H1 (cell line): Measurements from ENCODE around the gene CD300LB. TPM values are rescaled to one million over a fixed set of nuclear protein-coding genes. Genes with fewer than 3 reads are reported as not detected.

Source experiments
- CTCF ChIA-PET: fragments of 300-600 bp; sonication (Branson Sonifier 250); formaldehyde crosslinking; loops from one replicate; lab custom pipeline; 2021; ENCODE audit not compliant: partially characterized antibody; lab: Charles Lee
- POLR2A ChIA-PET: fragments of 300-600 bp; sonication (Branson Sonifier 250); formaldehyde crosslinking; loops from one replicate; lab custom pipeline; 2021; ENCODE audit warnings: inconsistent platforms; ENCODE audit not compliant: partially characterized antibody; lab: Charles Lee
- DNase-seq, 2 experiments: peaks; one replicate each; pipeline versions ENCODE4 v3.0.0 to v3.0.0-alpha.2; 2010 to 2022; ENCODE audit warnings: low spot score in 2 of 2, low read depth in 1 of 2, mixed read lengths in 1 of 2
- FAIRE-seq: peaks from 2 replicates; lab custom pipeline; 2011; peaks lifted over from hg19 to GRCh38; lab: Jason Lieb, UNC
- H2AFZ ChIP-seq: 2 replicates; pipeline ENCODE4 v1.8.1; 2012; ENCODE audit warnings: low read length, inconsistent platforms
- H2AK5ac ChIP-seq: 2 replicates; pipeline ENCODE4 v1.6.1; 2013; ENCODE audit warnings: low read depth, low read length
- H2BK120ac ChIP-seq: replicated peaks from 2 replicates; pipeline ENCODE3; 2013; ENCODE audit warnings: low read depth, low read length, inconsistent platforms
- H2BK12ac ChIP-seq: 2 replicates; pipeline ENCODE4 v1.6.1; 2013; ENCODE audit warnings: low read depth, low read length
- H2BK15ac ChIP-seq: 2 replicates; pipeline ENCODE4 v1.6.1; 2013; ENCODE audit warnings: low read length
- H2BK20ac ChIP-seq: 2 replicates; pipeline ENCODE4 v1.6.1; 2013; ENCODE audit warnings: low read length
- H2BK5ac ChIP-seq: 2 replicates; pipeline ENCODE4 v1.6.1; 2013; ENCODE audit warnings: low read depth, low read length
- H3K14ac ChIP-seq: 2 replicates; pipeline ENCODE4 v1.6.1; 2013; ENCODE audit warnings: inconsistent platforms; ENCODE audit not compliant: insufficient read length
- H3K18ac ChIP-seq: 2 replicates; pipeline ENCODE4 v1.6.1; 2013; ENCODE audit warnings: low read length; ENCODE audit errors: extremely low read depth
- H3K23ac ChIP-seq: 2 replicates; pipeline ENCODE4 v1.6.1; 2013; ENCODE audit warnings: inconsistent platforms; ENCODE audit not compliant: insufficient read length
- H3K23me2 ChIP-seq: 2 replicates; pipeline ENCODE4 v1.6.1; 2013; ENCODE audit warnings: low read depth, low read length
- H3K27ac ChIP-seq: 2 replicates; pipeline ENCODE4 v1.6.1; 2011; ENCODE audit warnings: low read depth, low read length, inconsistent platforms
- H3K27me3 ChIP-seq, 4 experiments: replicated peaks in 1 of 4; 1 replicate in 1 of 4; 2 replicates in 3 of 4; pipeline versions ENCODE4 v1.6.1 to v1.8.1; 2011 to 2013; ENCODE audit warnings: low read length in 3 of 4, mild to moderate bottlenecking in 3 of 4, inconsistent platforms in 2 of 4, mixed read lengths in 2 of 4, moderate library complexity in 1 of 4; ENCODE audit not compliant: control insufficient read depth in 3 of 4, insufficient read depth in 3 of 4; ENCODE audit errors: extremely low read depth in 1 of 4
- H3K36me3 ChIP-seq, 4 experiments: 2 replicates each; pipeline versions ENCODE4 v1.6.1 to v1.8.1; 2011 to 2013; ENCODE audit warnings: mild to moderate bottlenecking in 4 of 4, low read length in 3 of 4, moderate library complexity in 2 of 4, control low read depth in 1 of 4, inconsistent platforms in 1 of 4; ENCODE audit not compliant: insufficient read depth in 4 of 4, control insufficient read depth in 2 of 4
- H3K4ac ChIP-seq: replicated peaks from 2 replicates; pipeline ENCODE3; 2013; ENCODE audit warnings: low read length, low read depth, mixed read lengths, inconsistent platforms; ENCODE audit not compliant: insufficient read length
- H3K4me1 ChIP-seq, 4 experiments: replicated peaks in 1 of 4; 1 replicate in 1 of 4; 2 replicates in 3 of 4; pipeline versions ENCODE4 v1.6.1 to v1.8.1; 2011 to 2013; ENCODE audit warnings: low read length in 3 of 4, inconsistent platforms in 2 of 4, mixed read lengths in 1 of 4; ENCODE audit not compliant: insufficient read depth in 4 of 4, control insufficient read depth in 3 of 4
- H3K4me2 ChIP-seq, 2 experiments: 2 replicates each; pipeline versions ENCODE4 v1.6.1 to v1.8.1; 2011 to 2013; ENCODE audit warnings: low read depth in 2 of 2, low read length in 2 of 2, control low read depth in 1 of 2, inconsistent platforms in 1 of 2, mild to moderate bottlenecking in 1 of 2; ENCODE audit not compliant: insufficient read depth in 1 of 2
- H3K4me3 ChIP-seq, 4 experiments: fragments of 200-600, 300-600 bp in 1 of 4; sonication (generic), shearing (Covaris generic), sonication (Bioruptor Twin) in 1 of 4; 2 replicates each; pipeline versions ENCODE4 v1.5.1 to v1.8.1; 2011 to 2016; ENCODE audit warnings: low read length in 4 of 4, low read depth in 3 of 4, control low read depth in 2 of 4, inconsistent platforms in 2 of 4, mild to moderate bottlenecking in 2 of 4, mixed read lengths in 1 of 4, moderate library complexity in 1 of 4; ENCODE audit not compliant: insufficient read depth in 2 of 4; ENCODE audit errors: extremely low read depth in 1 of 4
- H3K56ac ChIP-seq: replicated peaks from 2 replicates; pipeline ENCODE3; 2013; ENCODE audit warnings: low read depth, mild to moderate bottlenecking, mixed read lengths, low read length, inconsistent platforms; ENCODE audit not compliant: insufficient read length
- H3K79me1 ChIP-seq: 2 replicates; pipeline ENCODE4 v1.6.1; 2013; ENCODE audit warnings: low read depth, low read length, control low read depth
- H3K79me2 ChIP-seq, 2 experiments: 2 replicates each; pipeline versions ENCODE4 v1.6.1 to v1.8.1; 2012 to 2013; ENCODE audit warnings: low read length in 2 of 2, mild to moderate bottlenecking in 2 of 2, inconsistent platforms in 1 of 2; ENCODE audit not compliant: insufficient read depth in 2 of 2, control insufficient read depth in 1 of 2
- H3K9ac ChIP-seq, 4 experiments: replicated peaks in 1 of 4; 1 replicate in 1 of 4; 2 replicates in 3 of 4; pipeline versions ENCODE4 v1.6.1 to v1.8.1; 2011 to 2013; ENCODE audit warnings: low read depth in 3 of 4, low read length in 3 of 4, control low read depth in 2 of 4, mild to moderate bottlenecking in 2 of 4, moderate library complexity in 2 of 4, inconsistent platforms in 1 of 4; ENCODE audit errors: extremely low read depth in 1 of 4
- H3K9me3 ChIP-seq, 2 experiments: 2 replicates each; pipeline versions ENCODE4 v1.6.1 to v1.8.1; 2012 to 2013; ENCODE audit warnings: mild to moderate bottlenecking in 2 of 2, moderate library complexity in 2 of 2, control low read depth in 1 of 2, inconsistent platforms in 1 of 2, low read depth in 1 of 2, low read length in 1 of 2, mixed read lengths in 1 of 2; ENCODE audit not compliant: insufficient read depth in 2 of 2
- H4K20me1 ChIP-seq, 2 experiments: replicated peaks in 1 of 2; 2 replicates each; pipeline versions ENCODE3 to v1.8.1; 2011 to 2013; ENCODE audit warnings: inconsistent platforms in 2 of 2, low read length in 2 of 2, mild to moderate bottlenecking in 1 of 2; ENCODE audit not compliant: insufficient read depth in 2 of 2, control insufficient read depth in 1 of 2
- H4K5ac ChIP-seq: 2 replicates; pipeline ENCODE4 v1.6.1; 2013; ENCODE audit warnings: low read length, low read depth, mixed read lengths, inconsistent platforms; ENCODE audit not compliant: insufficient read length
- H4K8ac ChIP-seq: 2 replicates; pipeline ENCODE4 v1.8.0; 2013; ENCODE audit warnings: mild to moderate bottlenecking, moderate library complexity, low read length, inconsistent platforms; ENCODE audit not compliant: insufficient read depth; ENCODE audit errors: extremely low read depth
- H4K91ac ChIP-seq: replicated peaks from 2 replicates; pipeline ENCODE3; 2013; ENCODE audit warnings: low read length, mixed read lengths, inconsistent platforms; ENCODE audit not compliant: insufficient read length
- ASH2L ChIP-seq: fragments of 200-600, 300-600 bp; sonication (generic); IDR thresholded peaks from one replicate; pipeline ENCODE4 v1.7.1; 2017; ENCODE audit warnings: low read length
- ATF3 ChIP-seq: IDR thresholded peaks from 2 replicates; pipeline ENCODE4 v1.6.1; 2011; ENCODE audit warnings: low read depth, mild to moderate bottlenecking, low read length; ENCODE audit not compliant: insufficient read depth
- BCL11A ChIP-seq, 2 experiments: IDR thresholded peaks; one replicate each; pipeline ENCODE4 v1.6.1; 2011; ENCODE audit warnings: low read depth in 2 of 2, low read length in 2 of 2, mild to moderate bottlenecking in 2 of 2
- CBX8 ChIP-seq: fragments of 300-800, 300-1000 bp; sonication (generic); IDR thresholded peaks from 2 replicates; pipeline ENCODE4 v1.7.1; 2016; ENCODE audit warnings: low read depth, low read length, borderline replicate concordance
- CTBP2 ChIP-seq: IDR thresholded peaks from 2 replicates; pipeline ENCODE4 v1.7.0; 2011; ENCODE audit warnings: borderline replicate concordance, mild to moderate bottlenecking, moderate library complexity, mixed read lengths, low read length; ENCODE audit not compliant: insufficient read depth, insufficient read length
- E2F6 ChIP-seq: IDR thresholded peaks from 2 replicates; pipeline ENCODE4 v1.6.1; 2012; ENCODE audit warnings: inconsistent platforms
- KDM4A ChIP-seq: IDR thresholded peaks from one replicate; pipeline ENCODE4 v1.7.1; 2012; ENCODE audit warnings: low read depth, mild to moderate bottlenecking, moderate library complexity, low read length, inconsistent platforms; ENCODE audit not compliant: severe bottlenecking
- PHF8 ChIP-seq: fragments of 200-600 bp; sonication (generic); conservative IDR thresholded peaks from 2 replicates; pipeline ENCODE4 v1.7.1; 2012; ENCODE audit warnings: low read depth, mild to moderate bottlenecking, inconsistent platforms, low read length, moderate library complexity
- POLR2A ChIP-seq, 2 experiments: IDR thresholded peaks; 1 replicate in 1 of 2; 2 replicates in 1 of 2; pipeline ENCODE4 v1.6.1; 2011; ENCODE audit warnings: low read depth in 2 of 2, low read length in 2 of 2, mild to moderate bottlenecking in 2 of 2; ENCODE audit errors: control extremely low read depth in 1 of 2
- RBBP5 ChIP-seq: IDR thresholded peaks from 2 replicates; pipeline ENCODE4 v1.7.1; 2012; ENCODE audit warnings: low read depth, mild to moderate bottlenecking, inconsistent platforms, low read length, moderate library complexity, borderline replicate concordance
- RFX5 ChIP-seq: IDR thresholded peaks from 2 replicates; pipeline ENCODE4 v1.6.1; 2011; ENCODE audit warnings: low read depth, low read length, improper control_type of control experiment, borderline replicate concordance
- SIX5 ChIP-seq: IDR thresholded peaks from 2 replicates; pipeline ENCODE4 v1.6.1; 2011; ENCODE audit warnings: mild to moderate bottlenecking, low read depth, low read length
- SRF ChIP-seq: IDR thresholded peaks from 2 replicates; pipeline ENCODE4 v1.6.1; 2011; ENCODE audit warnings: mild to moderate bottlenecking, low read depth, low read length, moderate library complexity
- YY1 ChIP-seq: IDR thresholded peaks from 2 replicates; pipeline ENCODE4 v1.6.1; 2011; ENCODE audit warnings: low read depth, mild to moderate bottlenecking, low read length
- WGBS, 2 experiments: shearing (Covaris generic) in 1 of 2; methylation state at CpG; one replicate each; pipeline versions ENCODE4 v1.1.6 to v1.1.7; 2013 to 2015; ENCODE audit warnings: low lambda C conversion rate in 2 of 2, mixed read lengths in 2 of 2, inconsistent platforms in 1 of 2, low coverage in 1 of 2, missing lambda C conversion rate in 1 of 2; ENCODE audit not compliant: insufficient replicate concordance in 2 of 2, insufficient coverage in 1 of 2, insufficient read length in 1 of 2; ENCODE audit errors: extremely low coverage in 1 of 2, missing lambda C conversion rate in 1 of 2; 5-methylcytosine and 5-hydroxymethylcytosine counted together
- polyA plus RNA-seq, 7 experiments: library from polyadenylated mRNA; depleted of rRNA in 3 of 7; stranded (reverse) in 5 of 7; unstranded in 2 of 7; fragments of >200 nt in 5 of 7; fragments of 200-250 nt in 2 of 7; gene quantifications; 1 replicate in 5 of 7; 2 replicates in 1 of 7; 4 replicates in 1 of 7; pipeline versions ENCODE4 v1.2.1 to v1.2.3, GENCODE V29; 2011 to 2013; ENCODE audit warnings: missing spikeins in 2 of 7, mixed read lengths in 2 of 7
- total RNA-seq: library from RNA; stranded (reverse); fragmentation: NEBNext Ultra II Directional; extraction: Animal tissue kit (Norgen Biotek cat#: 25700); gene quantifications from 2 replicates; pipeline ENCODE4 v1.2.1, GENCODE V29; 2021

Gene CD300LB
- total and polyA plus RNA-seq, 2 of the 8 experiments (the other 6 are each of a cell fraction or from before 2014, with no cell fraction given), result not detected

- peak overlapping the region; percentile 32; the same call in 1 of the 2 replicates for H3K18ac ChIP-seq
- H4K91ac ChIP-seq, result no peak overlapping the region
- H2AFZ ChIP-seq, result no peak overlapping the region
- H2BK5ac ChIP-seq, result no peak overlapping the region
- H2BK15ac ChIP-seq, result no peak overlapping the region
- no peaks in the 10 kb centered on the region for H3K79me2 ChIP-seq
- H3K9ac ChIP-seq, result no peak overlapping the region
- H3K23ac ChIP-seq, result no peak overlapping the region
- no peak overlapping the region for H3K14ac ChIP-seq
- H4K20me1 ChIP-seq, result no peaks in the 10 kb centered on the region
- H3K79me1 ChIP-seq, result no peaks in the 10 kb centered on the region
- H2BK120ac ChIP-seq, result no peak overlapping the region
- H3K9me3 ChIP-seq, result no peaks in the 10 kb centered on the region
- no peak overlapping the region for H3K4ac ChIP-seq
- ChIA-PET POLR2A (no interaction called here), CTCF (interaction anchor here (0.9 to 3.6 kb wide), 3 partner anchors 12 to 21 kb away, joined by 4 to 20 read pairs (median 5); partner anchors contain the start of gene CD300H)
- FAIRE-seq, result no peak
- no peak overlapping the region for H3K56ac ChIP-seq
- no peak overlapping the region for H2BK12ac ChIP-seq
- H2AK5ac ChIP-seq, result no peak overlapping the region
- 86% methylated on average over 9 of the region's 9 CpGs; no CpG with 5 or more reads in 1 of the 2 experiments for WGBS, 2 experiments
- no peaks in the 10 kb centered on the region for H3K23me2 ChIP-seq
- H3K27ac ChIP-seq, result no peak overlapping the region
- no peaks in the 10 kb centered on the region for H3K36me3 ChIP-seq
- no peak overlapping the region for H3K4me3 ChIP-seq
- 0 out of 7 replicates have a peak, but pooled peaks cover 0 to 3% (median 0%) of the 10 kb centered on the region in 4 experiments for H3K27me3 ChIP-seq
- no peak overlapping the region for H3K4me2 ChIP-seq
- no peaks in the 10 kb centered on the region for H3K4me1 ChIP-seq
- no peak for DNase-seq
- no peak overlapping the region for H4K5ac ChIP-seq
- H4K8ac ChIP-seq, result no peak overlapping the region
- H2BK20ac ChIP-seq, result no peak overlapping the region
- TF ChIP-seq RFX5 (no peak), PHF8 (no peak), RBBP5 (no peak), CTBP2 (no peak), SRF (no peak), ATF3 (no peak), ASH2L (no peak), E2F6 (no peak), POLR2A (IDR thresholded peaks at IDR 0.05; ENCODE audit: control extremely low read depth in 1 of 2, low read depth in 2 of 2, low read length in 2 of 2) (no peak), SIX5 (no peak), BCL11A (IDR thresholded peaks at IDR 0.05; ENCODE audit: low read depth in 2 of 2, low read length in 2 of 2) (no peak), YY1 (no peak), KDM4A (no peak), CBX8 (no peak)
Observed at GRCh38 chr17:74578979-74579378, 47.7 kb upstream of the CD300LB start.
